HepG2 (cell line): ENCODE results near the gene KANK4. TPM values are rescaled to one million over a fixed set of nuclear protein-coding genes. Genes with fewer than 3 reads are reported as not detected.

Source experiments
- FOXP1 ChIP-seq, 2 experiments: fragments of 450-650 bp in 1 of 2; IDR thresholded peaks; 2 replicates each; pipeline ENCODE4 v1.6.1; 2017 to 2018; ENCODE audit warnings: antibody characterized with exemption in 1 of 2
- GATAD1 ChIP-seq: IDR thresholded peaks from 2 replicates; pipeline ENCODE4 v1.6.1; 2016; ENCODE audit warnings: missing genetic modification reagents, missing compliant biosample characterization
- HES4 ChIP-seq: sonication (generic); formaldehyde crosslinking; IDR thresholded peaks from 2 replicates; pipeline ENCODE4 v1.9.0; 2021; ENCODE audit warnings: mild to moderate bottlenecking, missing genetic modification reagents, borderline replicate concordance
- MAX ChIP-seq: IDR thresholded peaks from 2 replicates; pipeline ENCODE4 v1.6.1; 2012; ENCODE audit warnings: inconsistent platforms
- RXRB ChIP-seq: IDR thresholded peaks from 2 replicates; pipeline ENCODE4 v1.6.1; 2016; ENCODE audit warnings: borderline replicate concordance, missing genetic modification reagents, missing compliant biosample characterization
- SOX13 ChIP-seq, 3 experiments: fragments of 450-650 bp in 1 of 3; sonication (generic) in 1 of 3; formaldehyde crosslinking in 1 of 3; IDR thresholded peaks in 2 of 3; conservative IDR thresholded peaks in 1 of 3; 2 replicates each; pipeline versions ENCODE4 v1.5.0 to v1.6.1; 2016 to 2020; ENCODE audit warnings: antibody characterized with exemption in 1 of 3, mild to moderate bottlenecking in 1 of 3, missing compliant biosample characterization in 1 of 3, missing genetic modification reagents in 1 of 3, moderate library complexity in 1 of 3
- TCF12 ChIP-seq, 2 experiments: fragments of 450-650 bp in 1 of 2; sonication (generic) in 1 of 2; formaldehyde crosslinking in 1 of 2; IDR thresholded peaks; 2 replicates each; pipeline versions ENCODE4 v1.6.1 to v1.8.0; 2017 to 2022; ENCODE audit warnings: antibody characterized with exemption in 1 of 2, mild to moderate bottlenecking in 1 of 2, missing genetic modification reagents in 1 of 2, moderate library complexity in 1 of 2
- UBTF ChIP-seq: sonication (generic); formaldehyde crosslinking; IDR thresholded peaks from 2 replicates; pipeline ENCODE4 v1.4.0; 2020; ENCODE audit warnings: mild to moderate bottlenecking, missing genetic modification reagents
- ZFX ChIP-seq: sonication (generic); formaldehyde crosslinking; IDR thresholded peaks from 2 replicates; pipeline ENCODE4 v1.4.0; 2020; ENCODE audit warnings: mild to moderate bottlenecking, low read depth, missing genetic modification reagents, moderate library complexity
- ZNF761 ChIP-seq: sonication (generic); formaldehyde crosslinking; conservative IDR thresholded peaks from 2 replicates; pipeline ENCODE4 v1.4.0; 2020; ENCODE audit warnings: mild to moderate bottlenecking, missing genetic modification reagents
- ZSCAN12 ChIP-seq: sonication (generic); formaldehyde crosslinking; IDR thresholded peaks from 2 replicates; pipeline ENCODE4 v1.9.0; 2021; ENCODE audit warnings: mild to moderate bottlenecking, missing genetic modification reagents
- polyA plus RNA-seq, 8 experiments: library from polyadenylated mRNA; depleted of rRNA in 3 of 8; stranded (reverse) in 7 of 8; unstranded in 1 of 8; fragments of >200 nt; fragmentation: Illumina TruSeq in 4 of 8; extraction: Trizol in 4 of 8; gene quantifications; 2 replicates each; pipeline versions ENCODE4 v1.2.1 to v1.2.3, GENCODE V29; 2011 to 2016; ENCODE audit warnings: low read depth in 4 of 8, missing spikeins in 1 of 8, mixed read lengths in 1 of 8; ENCODE audit not compliant: insufficient read depth in 1 of 8
- total RNA-seq, 5 experiments: library from RNA; depleted of rRNA; stranded (reverse); fragments of >200 nt; fragmentation: Illumina TruSeq; extraction: Trizol; gene quantifications; 2 replicates each; pipeline ENCODE4 v1.2.3, GENCODE V29; 2016; ENCODE audit warnings: low read depth in 1 of 5
- TF ChIP-seq, protein P1 (sequence below): sonication (generic); formaldehyde crosslinking; IDR thresholded peaks from 2 replicates; pipeline ENCODE4 v1.4.0; 2020; ENCODE audit warnings: missing genetic modification reagents, borderline replicate concordance
- TF ChIP-seq, protein P2 (sequence below): sonication (generic); formaldehyde crosslinking; IDR thresholded peaks from 2 replicates; pipeline ENCODE4 v1.8.0; 2022; ENCODE audit warnings: mild to moderate bottlenecking, missing genetic modification reagents

The KANK4 gene
- total and polyA plus RNA-seq, 2 of the 13 experiments (the other 11 are each of a cell fraction or from before 2014, with no cell fraction given), result 16.1 to 25.7 TPM

DNA sequence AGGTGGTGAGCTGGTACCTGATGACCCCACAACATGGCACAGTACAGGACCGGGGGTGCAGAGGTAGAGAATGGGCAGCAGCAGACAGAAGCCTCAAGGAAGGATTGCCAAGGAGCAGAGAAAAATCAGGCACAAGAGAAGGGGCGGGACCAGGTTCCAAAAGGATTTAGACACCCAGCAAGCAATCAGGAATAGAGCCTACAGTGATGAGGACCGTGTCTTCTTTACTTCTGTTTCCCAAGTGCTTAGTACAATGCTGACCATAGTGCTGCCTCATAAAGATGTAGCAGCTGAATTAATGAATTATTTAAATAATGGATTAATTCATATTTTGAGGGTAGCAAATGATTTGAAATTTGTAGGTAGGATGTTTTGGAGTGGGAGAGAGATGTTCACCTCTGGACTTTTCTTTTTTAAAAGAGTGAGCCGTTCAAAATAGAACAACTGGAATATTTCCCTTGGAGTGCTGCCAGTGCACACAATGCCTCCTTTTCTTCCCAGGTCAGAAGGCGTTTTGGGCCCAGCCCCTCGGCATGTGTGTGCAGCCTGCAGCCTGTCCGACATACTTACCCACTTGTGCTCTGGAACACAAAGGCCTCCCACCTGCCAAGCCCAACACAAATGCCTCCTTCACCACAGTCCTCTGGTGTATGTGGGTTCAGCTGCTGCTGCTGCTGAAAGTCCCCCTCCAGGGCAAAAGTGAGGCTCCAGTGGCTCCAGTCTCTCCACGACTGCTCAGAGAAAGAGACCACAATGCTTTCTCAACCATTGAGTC is 19.6 kb downstream of the KANK4 start (continued):
- TF ChIP-seq TCF12 (IDR thresholded peaks at IDR 0.05) (no peak), TCF12 (CRISPR knock-in tag; IDR thresholded peaks at IDR 0.05) (no peak), ZSCAN12 (no peak), FOXP1 (IDR thresholded peaks at IDR 0.05) (no peak), FOXP1 (CRISPR knock-in tag; IDR thresholded peaks at IDR 0.05) (peak; percentile 36; the same call in 1 of the 2 replicates), RXRB (CRISPR knock-in tag) (peak; percentile 45; the same call in 1 of the 2 replicates), GATAD1 (CRISPR knock-in tag) (no peak), MAX (peak; percentile 64), SOX13 (IDR thresholded peaks at IDR 0.05) (no peak), SOX13 (CRISPR knock-in tag; conservative IDR thresholded peaks at IDR 0.05 in 1 of 2, IDR thresholded peaks at IDR 0.05 in 1 of 2) (peak in 1 of 2 experiments; percentile 81; a peak in 2 of 4 replicates), HES4 (no peak), ZNF761 (CRISPR knock-in tag) (no peak), UBTF (CRISPR knock-in tag) (0 out of 2 replicates have a peak, but pooled peaks have one; percentile 16), ZFX (CRISPR knock-in tag) (peak; percentile 56; the same call in 1 of the 2 replicates)
- TF ChIP-seq, protein P1, sequence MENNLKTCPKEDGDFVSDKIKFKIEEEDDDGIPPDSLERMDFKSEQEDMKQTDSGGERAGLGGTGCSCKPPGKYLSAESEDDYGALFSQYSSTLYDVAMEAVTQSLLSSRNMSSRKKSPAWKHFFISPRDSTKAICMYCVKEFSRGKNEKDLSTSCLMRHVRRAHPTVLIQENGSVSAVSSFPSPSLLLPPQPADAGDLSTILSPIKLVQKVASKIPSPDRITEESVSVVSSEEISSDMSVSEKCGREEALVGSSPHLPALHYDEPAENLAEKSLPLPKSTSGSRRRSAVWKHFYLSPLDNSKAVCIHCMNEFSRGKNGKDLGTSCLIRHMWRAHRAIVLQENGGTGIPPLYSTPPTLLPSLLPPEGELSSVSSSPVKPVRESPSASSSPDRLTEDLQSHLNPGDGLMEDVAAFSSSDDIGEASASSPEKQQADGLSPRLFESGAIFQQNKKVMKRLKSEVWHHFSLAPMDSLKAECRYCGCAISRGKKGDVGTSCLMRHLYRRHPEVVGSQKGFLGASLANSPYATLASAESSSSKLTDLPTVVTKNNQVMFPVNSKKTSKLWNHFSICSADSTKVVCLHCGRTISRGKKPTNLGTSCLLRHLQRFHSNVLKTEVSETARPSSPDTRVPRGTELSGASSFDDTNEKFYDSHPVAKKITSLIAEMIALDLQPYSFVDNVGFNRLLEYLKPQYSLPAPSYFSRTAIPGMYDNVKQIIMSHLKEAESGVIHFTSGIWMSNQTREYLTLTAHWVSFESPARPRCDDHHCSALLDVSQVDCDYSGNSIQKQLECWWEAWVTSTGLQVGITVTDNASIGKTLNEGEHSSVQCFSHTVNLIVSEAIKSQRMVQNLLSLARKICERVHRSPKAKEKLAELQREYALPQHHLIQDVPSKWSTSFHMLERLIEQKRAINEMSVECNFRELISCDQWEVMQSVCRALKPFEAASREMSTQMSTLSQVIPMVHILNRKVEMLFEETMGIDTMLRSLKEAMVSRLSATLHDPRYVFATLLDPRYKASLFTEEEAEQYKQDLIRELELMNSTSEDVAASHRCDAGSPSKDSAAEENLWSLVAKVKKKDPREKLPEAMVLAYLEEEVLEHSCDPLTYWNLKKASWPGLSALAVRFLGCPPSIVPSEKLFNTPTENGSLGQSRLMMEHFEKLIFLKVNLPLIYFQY, result peak; percentile 45; the same call in 1 of the 2 replicates
- TF ChIP-seq, protein P2, sequence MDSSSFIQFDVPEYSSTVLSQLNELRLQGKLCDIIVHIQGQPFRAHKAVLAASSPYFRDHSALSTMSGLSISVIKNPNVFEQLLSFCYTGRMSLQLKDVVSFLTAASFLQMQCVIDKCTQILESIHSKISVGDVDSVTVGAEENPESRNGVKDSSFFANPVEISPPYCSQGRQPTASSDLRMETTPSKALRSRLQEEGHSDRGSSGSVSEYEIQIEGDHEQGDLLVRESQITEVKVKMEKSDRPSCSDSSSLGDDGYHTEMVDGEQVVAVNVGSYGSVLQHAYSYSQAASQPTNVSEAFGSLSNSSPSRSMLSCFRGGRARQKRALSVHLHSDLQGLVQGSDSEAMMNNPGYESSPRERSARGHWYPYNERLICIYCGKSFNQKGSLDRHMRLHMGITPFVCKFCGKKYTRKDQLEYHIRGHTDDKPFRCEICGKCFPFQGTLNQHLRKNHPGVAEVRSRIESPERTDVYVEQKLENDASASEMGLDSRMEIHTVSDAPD (CRISPR knock-in tag), result 0 out of 2 replicates have a peak, but pooled peaks have one; percentile 55
